Stimulated activated CD8-positive, alpha-beta memory T cell treated with anti-CD3 and anti-CD28 coated beads, Interleukin-4, amount 100 ng/mL, for 24 hours (primary cell): ENCODE measurements around the gene ASTN1.

ENCODE experiments used
- DNase-seq: peaks from one replicate; pipeline ENCODE4 v3.0.0-alpha.2; 2020; ENCODE audit warnings: low read depth

The ASTN1 gene

GRCh38 chr1:177035586-177035985, 128.9 kb downstream of the ASTN1 start:
- DNase-seq = no peak

DNA sequence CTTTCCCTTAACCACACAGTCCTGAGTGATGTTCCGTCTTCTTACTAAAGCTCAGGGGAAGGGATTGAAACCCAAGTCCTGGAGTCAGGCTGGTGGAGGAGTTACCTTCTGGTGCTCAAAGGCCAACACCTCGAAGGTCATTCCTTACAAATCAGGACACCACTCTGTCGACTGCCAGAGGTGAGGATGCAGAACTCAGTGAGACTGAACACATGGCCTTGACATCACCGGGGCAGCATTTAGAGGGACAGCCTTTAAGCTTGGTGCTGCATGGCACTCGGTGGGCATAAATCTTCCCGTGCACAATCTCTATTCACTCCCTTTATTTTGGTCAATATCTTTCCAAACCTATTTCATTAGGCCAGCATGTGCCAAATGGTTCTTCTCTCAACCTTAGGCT, 130.9 kb downstream of the ASTN1 start:
- DNase-seq = no peak

DNA sequence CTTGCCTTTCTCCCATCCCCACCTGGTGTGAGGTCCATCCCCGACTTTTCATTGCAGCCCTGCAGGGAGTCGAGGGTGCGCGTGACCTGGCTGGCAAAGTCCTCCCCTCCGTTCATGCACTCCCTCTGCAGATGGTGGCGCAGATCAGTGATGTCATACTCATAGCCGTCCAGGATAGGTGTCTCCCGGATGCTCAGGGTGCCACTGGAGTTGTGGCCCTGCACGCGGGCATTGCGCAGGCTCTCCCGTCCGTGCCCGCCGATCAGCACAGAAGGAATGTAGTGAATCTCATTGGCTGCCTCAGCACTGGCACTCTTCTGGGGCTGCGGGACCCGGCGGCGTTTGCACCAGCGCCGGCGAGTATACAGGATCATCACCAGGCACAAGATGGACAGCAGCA, 132.1 kb downstream of the ASTN1 start:
- DNase-seq = no peak

DNA sequence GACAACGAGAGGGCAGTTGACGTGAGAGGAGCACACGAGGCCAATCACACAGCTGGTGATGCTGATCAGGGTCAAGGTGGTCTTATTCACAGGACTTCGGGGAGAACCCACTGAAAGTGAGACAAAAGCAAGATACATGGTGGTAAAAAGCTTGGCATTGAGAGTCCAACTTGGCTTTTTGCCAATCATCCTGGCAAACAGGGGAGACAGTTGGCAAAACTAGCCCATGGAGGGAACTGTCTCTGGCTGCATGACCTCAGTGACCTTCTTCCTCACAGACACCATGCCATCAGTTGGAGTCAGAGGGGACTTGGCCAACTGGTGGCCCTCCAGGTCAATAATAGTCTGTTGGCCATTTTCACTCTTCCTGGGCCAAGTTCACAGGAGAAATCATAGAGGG, 139.9 kb downstream of the ASTN1 start:
- no peak for DNase-seq

DNA sequence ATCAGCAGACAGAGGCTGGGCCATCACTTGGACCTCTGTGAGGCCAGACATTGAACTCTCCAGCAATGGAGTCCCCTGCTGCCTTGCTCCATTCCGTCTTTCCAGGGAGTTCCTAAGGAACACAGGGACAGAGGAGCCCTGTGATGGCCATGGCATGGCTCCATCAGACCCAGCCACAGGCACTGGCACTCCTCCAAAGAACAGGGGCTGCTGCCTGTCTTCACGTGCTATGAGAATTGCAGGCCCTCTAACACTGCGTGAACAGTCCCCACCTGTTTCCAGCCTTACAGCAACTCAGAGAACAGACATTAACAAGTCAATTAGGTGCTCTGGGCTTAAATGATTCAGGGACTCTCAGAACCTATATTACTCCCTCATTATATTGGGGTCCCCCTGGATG, 140.8 kb downstream of the ASTN1 start:
- DNase-seq = no peak

GRCh38 chr1:177023249-177023648, 141.3 kb downstream of the ASTN1 start:
- DNase-seq = no peak

GRCh38 chr1:177021687-177022086, 142.8 kb downstream of the ASTN1 start:
- DNase-seq = no peak

DNA sequence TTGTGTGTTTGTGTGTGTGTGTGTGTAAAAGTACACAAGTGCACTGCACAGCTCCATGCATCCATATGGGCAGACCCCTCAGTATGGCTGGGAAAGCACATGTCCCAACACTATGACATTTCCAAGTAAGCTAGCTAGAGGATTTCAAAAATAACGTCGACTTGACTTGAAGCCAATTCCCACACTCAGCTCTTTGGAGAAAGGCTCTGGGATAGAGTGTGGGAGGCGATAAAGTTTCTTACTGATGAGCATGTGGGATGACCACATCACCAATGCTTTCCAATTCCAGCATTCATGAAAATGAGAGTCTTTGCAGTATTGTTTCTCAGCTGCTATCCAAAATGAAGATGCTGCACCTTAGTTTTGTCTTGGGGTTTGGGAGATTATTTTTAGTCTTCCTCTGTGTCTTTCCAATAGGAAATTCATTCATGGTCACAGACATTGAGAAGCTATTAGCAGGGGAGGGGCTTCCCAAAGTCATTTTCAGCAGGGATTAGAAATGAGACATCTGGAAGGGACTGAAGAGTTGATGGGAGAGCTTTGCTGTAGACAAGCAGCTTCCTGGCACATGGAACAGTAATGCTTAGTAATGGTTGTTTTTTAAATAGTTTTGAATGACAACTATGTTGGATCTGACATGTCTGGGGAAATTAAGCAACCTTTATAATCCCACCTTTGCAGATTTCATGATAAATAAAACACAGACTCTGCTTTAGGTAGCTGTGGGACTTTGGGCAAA, 143.5 kb downstream of the ASTN1 start:
- DNase-seq = no peak

- no peak for DNase-seq
These were observed 147.1 kb downstream of the ASTN1 start for GRCh38 chr1:177017287-177017852.

GRCh38 chr1:177014325-177014724, 150.2 kb downstream of the ASTN1 start:
- no peak for DNase-seq

DNA sequence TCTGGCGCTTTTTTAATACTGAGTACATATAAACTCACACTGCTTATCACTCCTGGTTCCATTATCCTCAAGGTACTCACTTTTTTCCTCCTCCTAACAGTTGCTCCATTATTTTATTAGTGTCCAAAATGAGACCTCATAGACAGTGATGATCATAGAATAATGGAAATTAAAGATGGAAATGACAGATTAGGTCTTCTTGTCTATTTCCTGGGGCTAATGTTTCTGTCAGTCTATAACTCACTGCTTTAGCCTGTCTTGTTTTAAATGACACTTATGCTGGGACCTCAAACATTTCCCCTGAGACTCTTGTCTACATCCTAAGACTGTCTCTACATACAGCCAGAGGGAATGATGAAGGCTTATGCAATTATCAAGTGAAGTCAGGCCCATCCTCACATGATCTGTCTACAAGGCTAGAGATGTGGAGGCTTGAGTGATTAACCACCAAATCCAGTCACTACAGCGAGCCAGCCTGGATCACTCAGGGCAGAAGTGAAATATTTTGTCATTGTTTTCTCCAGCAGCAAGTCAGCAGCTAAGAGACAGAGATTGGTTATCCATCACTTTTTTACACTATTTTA, 152.1 kb downstream of the ASTN1 start:
- no peak for DNase-seq

DNA sequence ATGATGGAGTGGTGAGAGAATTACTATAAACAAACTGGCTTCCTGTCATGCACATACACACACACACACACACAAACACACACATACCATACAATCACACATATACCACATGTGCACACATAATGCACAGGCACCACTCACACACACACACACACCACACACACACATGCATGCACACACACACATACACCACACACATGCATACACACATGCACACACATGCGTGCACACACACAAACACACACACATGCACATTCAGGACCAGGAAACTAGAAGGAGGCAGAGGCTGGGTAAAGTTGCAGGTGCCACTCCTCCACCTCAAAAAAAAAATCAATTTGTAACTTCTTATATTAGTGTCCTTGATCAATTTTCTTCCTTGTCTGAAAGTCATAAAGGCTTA, 153.0 kb downstream of the ASTN1 start:
- DNase-seq = no peak

DNA sequence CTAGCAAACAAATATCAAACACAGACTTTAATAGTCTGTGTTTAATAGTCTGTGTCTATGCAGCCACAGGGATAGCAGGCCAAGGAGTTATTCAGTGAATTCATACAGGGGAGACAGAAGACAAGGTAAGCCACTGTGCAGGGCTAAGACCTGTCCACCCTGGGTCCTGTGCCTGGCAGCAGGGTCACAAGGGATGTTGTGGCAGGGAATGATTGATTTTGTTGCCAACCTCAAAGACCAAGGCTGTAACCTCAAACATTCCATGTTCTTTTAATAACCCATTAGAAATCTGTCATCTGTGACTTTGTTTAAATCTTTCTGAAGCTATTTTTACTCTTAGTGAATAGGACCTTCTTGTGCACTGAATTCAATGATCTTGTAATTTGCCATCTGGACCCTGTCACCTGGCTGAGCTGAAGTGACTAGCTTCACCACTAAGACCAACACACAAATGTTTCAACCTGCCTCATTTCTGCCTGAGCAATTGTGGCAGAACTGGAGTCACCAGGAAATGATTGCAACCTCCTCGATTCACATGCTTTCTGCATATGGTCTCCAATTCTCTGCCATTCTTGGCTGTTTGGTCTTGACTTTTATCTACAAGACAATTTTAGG, 154.2 kb downstream of the ASTN1 start:
- no peak for DNase-seq

- DNase-seq = no peak
These were observed 155.9 kb downstream of the ASTN1 start for GRCh38 chr1:177008653-177009052.

GRCh38 chr1:177007437-177008161, 156.9 kb downstream of the ASTN1 start:
- DNase-seq = no peak

DNA sequence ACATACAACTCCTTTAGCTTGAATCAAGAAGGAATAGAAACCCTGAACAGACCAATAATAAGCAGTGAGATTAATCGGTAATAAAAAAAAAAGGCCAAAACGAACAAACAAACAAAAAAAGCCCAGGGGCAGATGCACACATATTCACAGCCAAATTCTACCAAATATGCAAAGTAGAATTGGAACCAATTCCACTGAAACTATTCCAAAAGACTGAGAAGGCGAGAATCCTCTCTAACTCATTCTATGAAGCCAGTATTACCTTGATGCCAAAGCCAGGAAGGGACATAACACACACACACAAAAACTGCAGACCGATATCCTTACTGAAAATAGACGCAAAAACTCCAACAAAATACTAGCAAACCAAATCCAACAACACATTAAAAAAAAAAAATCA, 161.6 kb downstream of the ASTN1 start:
- no peak for DNase-seq

GRCh38 chr1:177001556-177001955, 163.0 kb downstream of the ASTN1 start:
- no peak for DNase-seq

GRCh38 chr1:176998183-176998795, 166.2 kb downstream of the ASTN1 start:
- no peak for DNase-seq

GRCh38 chr1:176996456-176997090, 167.9 kb downstream of the ASTN1 start:
- no peak for DNase-seq

DNA sequence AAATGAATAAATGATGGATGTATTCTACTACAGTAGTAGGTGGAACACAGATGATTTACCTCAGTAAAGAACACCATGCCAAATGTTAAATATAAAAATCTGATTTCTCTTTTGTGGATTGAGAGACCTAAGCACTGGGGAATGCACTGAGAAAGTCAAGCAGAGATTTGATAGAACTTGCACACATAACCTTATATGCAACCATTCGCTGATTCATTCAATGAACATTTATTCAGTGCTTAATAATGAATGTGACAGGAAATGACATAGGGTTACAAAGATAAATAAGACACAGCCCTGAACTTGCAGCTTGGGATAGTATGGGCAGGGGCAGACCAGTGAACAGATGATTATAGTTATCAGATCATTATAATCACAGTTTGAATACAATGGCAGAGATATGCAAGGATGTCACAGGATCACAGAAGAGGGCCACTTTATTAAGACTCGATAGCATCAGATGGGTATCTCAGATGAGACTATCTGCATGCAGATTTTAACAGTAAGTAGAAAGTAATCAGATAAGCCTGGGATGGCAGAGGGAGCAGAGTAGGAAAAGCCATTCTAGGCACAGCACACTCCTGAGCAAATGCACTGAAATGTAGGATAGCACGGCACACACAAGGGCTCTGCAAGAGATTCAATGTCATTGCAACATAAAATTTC, 169.4 kb downstream of the ASTN1 start:
- no peak for DNase-seq

DNA sequence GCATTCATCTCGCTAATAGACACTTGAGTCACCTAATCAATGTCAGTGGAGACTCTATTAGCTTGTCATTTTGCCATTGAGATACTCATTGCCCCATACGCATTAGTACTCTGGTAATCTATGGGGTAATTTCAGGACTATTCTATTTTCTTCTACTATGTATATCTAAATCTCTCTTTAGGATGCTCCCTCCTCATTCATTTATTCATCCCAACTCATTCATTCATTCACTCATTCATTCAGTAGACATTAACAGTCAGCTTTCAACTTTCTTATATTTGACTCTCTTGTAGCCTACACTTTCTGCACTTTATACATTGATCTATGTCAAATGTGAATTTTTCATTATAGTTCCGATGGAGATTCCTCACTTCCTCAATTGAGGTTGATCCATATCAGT, 170.9 kb downstream of the ASTN1 start:
- DNase-seq = no peak
